Brain microvascular endothelial cell (primary cell): ENCODE data around the gene MANEA.
"Not testable (repeated sequence)": the region's sequence is repeated elsewhere in the genome, so short reads cannot be mapped to it uniquely, and the experiment has no call there.

ENCODE experiments used
- DNase-seq: peaks from one replicate; pipeline ENCODE4 v3.0.0-alpha.2; 2020
- H3K27ac ChIP-seq: fragments of 250-450 bp; sonication (Bioruptor Pico); 2 replicates; pipeline ENCODE4 v1.5.1; 2020; ENCODE audit warnings: mild to moderate bottlenecking, moderate library complexity
- H3K27me3 ChIP-seq: fragments of 250-450 bp; sonication (Bioruptor Pico); replicated peaks from 2 replicates; pipeline ENCODE4 v1.5.1; 2020; ENCODE audit warnings: mild to moderate bottlenecking
- H3K36me3 ChIP-seq: fragments of 250-450 bp; sonication (Bioruptor Pico); replicated peaks from 2 replicates; pipeline ENCODE4 v1.5.1; 2020; ENCODE audit warnings: mild to moderate bottlenecking
- H3K4me3 ChIP-seq: 2 replicates; pipeline ENCODE4 v1.5.1; 2011; ENCODE audit warnings: low read depth, mild to moderate bottlenecking, control low read depth, low read length, moderate library complexity
- in situ Hi-C: cut with HindIII; loops from 2 replicates; pipeline ENCODE4 v1.10.0; 2017; ENCODE audit warnings: low sequenced_read_pairs, low pct_ligation_motif_present
- TF ChIP-seq, protein P1 (sequence below): IDR thresholded peaks from 2 replicates; pipeline ENCODE4 v1.5.1; 2011; ENCODE audit warnings: low read depth, mild to moderate bottlenecking, moderate library complexity, low read length, control low read depth, inconsistent platforms; ENCODE audit errors: missing control alignments

Gene MANEA

DNA sequence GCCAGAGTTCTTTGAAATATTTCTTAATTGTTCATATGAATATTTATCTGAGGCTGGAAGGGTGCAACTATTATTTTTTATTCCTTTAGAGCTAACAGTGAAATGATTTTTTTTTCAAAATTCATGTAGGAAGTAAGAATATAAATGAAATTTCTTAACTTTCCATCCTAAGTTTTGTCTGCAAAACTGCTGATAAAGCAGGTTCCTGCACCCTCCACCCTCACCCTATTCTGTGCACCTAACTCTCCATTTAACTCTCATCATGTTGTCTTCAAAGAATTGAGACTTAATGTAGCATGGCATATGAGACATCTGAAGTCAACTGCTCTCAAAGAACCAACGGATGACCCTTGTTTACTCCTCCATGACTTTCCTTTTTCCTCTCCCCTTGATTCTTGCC is 23.5 kb upstream of the MANEA start:
- no peak overlapping the region for H3K27ac ChIP-seq
- H3K27me3 ChIP-seq = no peaks in the 10 kb centered on the region
- TF ChIP-seq, protein P1, sequence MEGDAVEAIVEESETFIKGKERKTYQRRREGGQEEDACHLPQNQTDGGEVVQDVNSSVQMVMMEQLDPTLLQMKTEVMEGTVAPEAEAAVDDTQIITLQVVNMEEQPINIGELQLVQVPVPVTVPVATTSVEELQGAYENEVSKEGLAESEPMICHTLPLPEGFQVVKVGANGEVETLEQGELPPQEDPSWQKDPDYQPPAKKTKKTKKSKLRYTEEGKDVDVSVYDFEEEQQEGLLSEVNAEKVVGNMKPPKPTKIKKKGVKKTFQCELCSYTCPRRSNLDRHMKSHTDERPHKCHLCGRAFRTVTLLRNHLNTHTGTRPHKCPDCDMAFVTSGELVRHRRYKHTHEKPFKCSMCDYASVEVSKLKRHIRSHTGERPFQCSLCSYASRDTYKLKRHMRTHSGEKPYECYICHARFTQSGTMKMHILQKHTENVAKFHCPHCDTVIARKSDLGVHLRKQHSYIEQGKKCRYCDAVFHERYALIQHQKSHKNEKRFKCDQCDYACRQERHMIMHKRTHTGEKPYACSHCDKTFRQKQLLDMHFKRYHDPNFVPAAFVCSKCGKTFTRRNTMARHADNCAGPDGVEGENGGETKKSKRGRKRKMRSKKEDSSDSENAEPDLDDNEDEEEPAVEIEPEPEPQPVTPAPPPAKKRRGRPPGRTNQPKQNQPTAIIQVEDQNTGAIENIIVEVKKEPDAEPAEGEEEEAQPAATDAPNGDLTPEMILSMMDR = no peak
- no peak for DNase-seq
- H3K36me3 ChIP-seq = no peaks in the 10 kb centered on the region
- no peak overlapping the region for H3K4me3 ChIP-seq
- in situ Hi-C loops = no loop called here

- DNase-seq, H3K27me3 ChIP-seq, in situ Hi-C loops, H3K27ac ChIP-seq, H3K36me3 ChIP-seq, H3K4me3 ChIP-seq: not testable (repeated sequence)
Measured at GRCh38 chr6:95560956-95561355, 16.4 kb upstream of the MANEA start.

GRCh38 chr6:95569560-95569959 is 7.8 kb upstream of the MANEA start:
- no peak overlapping the region for H3K27ac ChIP-seq
- in situ Hi-C loops = no loop called here
- TF ChIP-seq, protein P1 = no peak
- no peak overlapping the region for H3K4me3 ChIP-seq
- no peaks in the 10 kb centered on the region for H3K36me3 ChIP-seq
- DNase-seq = no peak
- H3K27me3 ChIP-seq = no peaks in the 10 kb centered on the region

DNA sequence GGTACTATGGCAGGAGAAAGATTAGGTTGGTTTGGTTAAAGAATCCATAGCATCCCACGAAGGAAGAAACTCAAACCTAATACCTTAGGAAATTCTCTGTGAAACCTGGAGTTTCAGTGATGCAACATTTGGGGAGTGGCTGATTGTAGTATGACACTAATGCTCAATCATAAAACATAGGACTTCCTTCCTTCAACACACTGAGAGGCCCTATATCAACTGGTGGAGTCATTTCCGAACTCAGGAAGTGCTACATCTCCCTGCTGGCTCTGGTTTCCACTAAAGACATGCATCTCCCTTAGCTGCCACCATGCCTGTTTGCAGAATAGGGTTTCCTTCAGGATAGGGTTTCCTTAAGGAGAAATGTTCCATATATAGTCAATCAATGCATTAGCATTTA is 5.2 kb upstream of the MANEA start:
- Histone ChIP-seq H3K4me3 (no peak overlapping the region), H3K27me3 (no peaks in the 10 kb centered on the region), H3K36me3 (no peaks in the 10 kb centered on the region), H3K27ac (no peak overlapping the region)
- TF ChIP-seq, protein P1 = no peak
- DNase-seq = no peak
- in situ Hi-C loops = no loop called here

- DNase-seq = no peak
- Histone ChIP-seq H3K27me3 (no peaks in the 10 kb centered on the region), H3K4me3 (no peak overlapping the region), H3K27ac (no peak overlapping the region), H3K36me3 (no peaks in the 10 kb centered on the region)
- in situ Hi-C loops = no loop called here
- TF ChIP-seq, protein P1 = no peak
Measured at GRCh38 chr6:95574811-95575210, 2.5 kb upstream of the MANEA start.

DNA sequence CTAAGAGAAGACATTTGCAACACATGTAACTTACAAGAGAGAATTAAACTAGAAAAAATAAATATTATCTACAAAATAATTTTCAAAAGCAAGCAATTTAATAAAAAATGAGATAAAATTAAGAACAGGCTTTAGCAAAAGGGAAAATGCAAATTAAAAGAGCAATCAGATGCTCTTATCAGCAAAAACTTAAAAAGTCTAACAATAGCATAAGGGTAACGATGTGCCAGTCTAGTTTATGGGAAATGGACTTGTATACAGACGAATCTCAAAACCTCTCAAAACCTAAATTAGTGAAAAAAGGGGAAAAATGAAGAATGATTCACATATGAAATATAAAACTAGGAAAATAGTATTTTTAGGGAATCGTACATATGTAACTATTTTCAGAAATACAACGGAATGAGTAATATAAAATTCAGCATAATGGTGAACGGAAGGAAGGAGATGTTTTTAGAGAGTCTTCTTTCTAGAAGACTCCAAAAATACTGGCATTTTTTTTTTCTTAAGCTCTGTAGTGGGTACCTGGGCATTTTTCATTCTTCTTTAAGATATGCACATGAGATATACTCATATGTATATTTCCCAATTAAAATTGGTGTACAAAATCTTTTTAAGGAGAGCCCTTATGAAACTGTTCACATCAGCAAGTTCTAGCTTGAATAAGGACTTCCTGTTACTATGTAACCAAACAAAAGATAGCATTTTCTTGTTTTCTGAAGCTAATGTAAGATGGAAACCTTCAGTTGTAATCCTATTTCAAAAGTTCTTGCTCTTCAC is 927 bp upstream of the MANEA start:
- no peaks in the 10 kb centered on the region for H3K36me3 ChIP-seq
- no peaks in the 10 kb centered on the region for H3K27me3 ChIP-seq
- no peak for DNase-seq
- in situ Hi-C loops = no loop called here
- TF ChIP-seq, protein P1 = no peak
- peak overlapping the region; percentile 67 for H3K4me3 ChIP-seq
- peak overlapping the region; percentile 85 for H3K27ac ChIP-seq
